CD4-positive, alpha-beta T cell treated with Interleukin-17A for 4 hours (primary cell): Measurements from ENCODE around the gene TM4SF5.

Source experiments
- DNase-seq: peaks from one replicate; pipeline ENCODE4 v3.0.0-alpha.2; 2020; ENCODE audit warnings: mixed read lengths

Gene TM4SF5

GRCh38 chr17:4748686-4749085, 23.0 kb upstream of the TM4SF5 start:
- no peak for DNase-seq

- no peak for DNase-seq
These were observed 21.1 kb upstream of the TM4SF5 start for GRCh38 chr17:4750606-4751005.

- DNase-seq = no peak
These were observed 19.8 kb upstream of the TM4SF5 start for GRCh38 chr17:4751932-4752331.

DNA sequence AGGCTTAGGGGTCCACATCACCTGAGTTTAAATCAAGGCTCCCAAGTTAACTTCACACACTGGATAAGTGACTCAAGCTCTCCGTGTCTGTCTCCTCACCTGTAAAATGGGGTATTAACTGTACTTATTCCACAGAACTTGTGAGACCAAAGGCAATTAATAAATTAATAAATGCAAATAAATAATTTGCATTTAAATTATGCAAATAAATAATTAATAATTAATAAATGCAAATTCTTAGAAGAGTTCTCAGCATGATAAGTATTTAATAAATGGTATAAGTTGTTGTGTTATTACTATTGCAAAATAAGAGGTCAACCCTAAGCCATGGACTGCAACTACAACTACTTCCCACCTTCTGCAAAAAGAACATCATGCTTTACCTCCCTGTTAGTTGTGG, 18.3 kb upstream of the TM4SF5 start:
- DNase-seq = no peak

- no peak for DNase-seq
These were observed 11.9 kb upstream of the TM4SF5 start for GRCh38 chr17:4759776-4760236.

DNA sequence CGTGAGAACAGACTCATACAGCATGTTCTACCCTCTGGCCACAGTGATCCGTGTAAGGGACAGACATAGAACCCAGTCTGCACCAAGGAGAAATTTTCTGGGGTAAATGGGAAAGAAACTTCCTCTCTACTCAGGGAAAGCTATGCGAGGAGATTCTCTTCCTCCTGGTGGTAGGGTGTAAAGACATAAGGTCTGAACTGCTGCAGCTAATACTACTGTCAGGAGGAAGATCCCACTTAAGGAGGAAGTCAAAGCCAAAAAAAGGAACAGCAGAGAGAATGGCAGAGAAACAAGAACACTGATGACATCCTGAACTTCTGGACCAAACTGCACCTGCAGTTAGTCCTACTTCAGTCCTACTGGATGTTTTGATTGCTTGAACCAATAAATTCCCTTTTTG, 7.1 kb upstream of the TM4SF5 start:
- no peak for DNase-seq

DNA sequence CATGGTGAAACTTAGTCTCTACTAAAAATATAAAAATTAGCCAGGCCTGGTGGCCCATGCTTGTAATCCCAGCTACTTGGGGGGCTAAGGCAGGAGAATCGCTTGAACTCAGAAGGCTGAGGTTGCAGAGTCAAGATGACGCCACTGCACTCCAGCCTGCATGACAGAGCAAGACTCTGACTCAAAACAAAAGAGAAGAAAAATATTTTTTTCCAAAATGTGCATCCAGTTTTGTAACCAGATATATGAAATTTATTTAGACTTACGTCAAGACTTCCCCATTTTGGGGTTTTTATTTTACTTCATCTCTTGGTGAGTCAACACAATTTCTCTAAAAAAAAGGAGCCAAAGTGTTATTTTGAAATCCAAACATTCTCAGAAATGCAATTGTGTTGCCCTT, 5.5 kb upstream of the TM4SF5 start:
- DNase-seq = no peak

DNA sequence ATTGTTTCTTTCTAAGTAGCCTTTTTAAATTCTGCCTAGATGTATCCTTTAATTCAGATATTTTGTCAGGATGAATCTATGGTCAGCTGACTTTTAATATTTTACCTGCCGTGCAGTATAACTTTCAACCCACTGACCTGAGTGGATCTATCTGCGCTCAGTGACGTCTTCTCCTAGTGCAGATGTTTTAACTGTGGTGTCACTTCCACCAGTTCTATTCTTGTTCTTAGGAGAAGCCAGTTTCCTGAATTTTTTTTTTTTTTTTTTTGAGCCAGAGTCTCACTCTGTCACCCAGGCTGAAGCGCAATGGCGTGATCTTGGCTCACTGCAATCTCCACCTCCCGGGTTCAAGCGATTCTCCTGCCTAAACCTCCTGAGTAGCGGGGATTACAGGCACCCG, 5.0 kb upstream of the TM4SF5 start:
- DNase-seq = no peak

GRCh38 chr17:4768298-4768697, 3.4 kb upstream of the TM4SF5 start:
- no peak for DNase-seq

DNA sequence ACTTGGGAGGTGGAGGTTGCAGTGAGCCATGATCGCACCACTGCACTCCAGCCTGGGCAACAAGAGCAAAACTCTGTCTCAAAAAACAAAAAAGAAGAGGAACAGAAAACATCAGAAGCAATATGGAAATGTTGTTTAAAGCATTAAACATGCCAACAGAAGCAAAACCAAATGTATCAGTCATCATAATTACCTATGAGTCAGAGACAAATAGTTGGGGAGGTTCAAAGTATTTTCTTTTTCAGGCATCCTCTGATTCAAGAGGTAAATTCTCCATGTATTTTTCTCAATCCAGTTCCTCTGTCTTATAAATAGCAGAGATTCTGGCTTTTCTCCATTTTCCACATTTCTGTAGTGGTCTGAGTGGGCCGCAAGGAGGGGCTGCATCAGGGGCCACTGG, 2.1 kb upstream of the TM4SF5 start:
- no peak for DNase-seq

GRCh38 chr17:4772235-4772613, 538 bp downstream of the TM4SF5 start:
- DNase-seq = no peak

- no peak for DNase-seq
These were observed 6.5 kb downstream of the TM4SF5 start for GRCh38 chr17:4777969-4778760.

GRCh38 chr17:4780325-4780955, 8.8 kb downstream of the TM4SF5 start:
- DNase-seq = no peak

DNA sequence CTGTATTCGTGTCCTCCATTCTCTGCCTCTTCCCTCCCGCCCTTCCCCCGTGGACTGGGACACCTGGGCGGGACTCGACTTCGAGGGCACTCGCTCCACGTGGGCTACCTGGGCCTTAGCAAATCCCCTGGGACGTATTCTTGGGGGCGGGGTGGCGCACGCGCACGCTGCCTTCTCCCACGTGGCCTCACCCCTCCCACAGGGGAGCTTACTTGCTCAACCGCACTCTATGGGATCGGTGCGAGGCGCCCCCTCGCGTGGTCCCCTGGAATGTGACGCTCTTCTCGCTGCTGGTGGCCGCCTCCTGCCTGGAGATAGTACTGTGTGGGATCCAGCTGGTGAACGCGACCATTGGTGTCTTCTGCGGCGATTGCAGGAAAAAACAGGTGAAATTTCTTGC, 11.0 kb downstream of the TM4SF5 start:
- DNase-seq = peak; percentile 32

- peak; percentile 21 for DNase-seq
These were observed 13.8 kb downstream of the TM4SF5 start for GRCh38 chr17:4785311-4786105.

DNA sequence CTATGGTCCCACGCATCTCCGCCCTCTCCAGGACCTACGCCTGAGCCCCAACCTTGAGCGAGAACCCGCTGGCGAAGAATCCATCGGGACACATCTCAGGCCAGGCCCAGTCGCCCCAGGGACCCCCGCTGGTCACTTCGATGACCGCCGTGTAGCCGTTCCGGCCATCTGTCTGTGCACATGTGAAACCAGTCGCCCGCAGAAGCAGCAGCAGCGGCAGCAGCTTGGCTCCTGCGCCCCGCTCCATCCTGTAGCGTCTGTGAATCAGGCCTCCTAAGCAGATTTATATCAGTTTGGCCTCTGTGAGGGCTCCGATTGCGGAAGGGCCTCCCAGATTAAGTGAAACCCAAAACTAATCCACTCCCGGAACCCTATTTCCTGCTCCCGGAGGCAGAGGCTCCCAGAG, 14.4 kb downstream of the TM4SF5 start, which contains the start of gene VMO1:
TSS of gene VMO1 (minus strand) at position 259 of the 406 bp plus-strand sequence. CDS start at position 247, 12 bp downstream.
- no peak for DNase-seq

- no peak for DNase-seq
These were observed 14.8 kb downstream of the TM4SF5 start for GRCh38 chr17:4786516-4786915.

GRCh38 chr17:4788159-4788806, 16.6 kb downstream of the TM4SF5 start:
- DNase-seq = no peak

GRCh38 chr17:4788807-4789700, 17.4 kb downstream of the TM4SF5 start, which contains the start of gene GLTPD2:
TSS of gene GLTPD2 (plus strand) at chr17:4788964. CDS start at chr17:4789012, 48 bp downstream.
- no peak for DNase-seq

DNA sequence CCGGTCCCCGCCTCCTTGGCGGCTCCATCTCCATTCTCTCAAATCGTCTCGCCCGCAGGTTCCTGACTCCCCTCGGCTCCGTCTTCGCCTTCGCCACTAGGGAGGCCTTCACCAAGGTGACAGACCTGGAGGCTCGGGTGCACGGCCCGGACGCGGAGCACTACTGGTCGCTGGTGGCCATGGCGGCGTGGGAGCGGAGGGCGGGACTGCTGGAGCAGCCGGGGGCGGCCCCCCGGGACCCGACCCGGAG, 17.9 kb downstream of the TM4SF5 start:
- no peak for DNase-seq

GRCh38 chr17:4789951-4790704, 18.4 kb downstream of the TM4SF5 start:
- DNase-seq = peak; percentile 88
